Esophagus muscularis mucosa (tissue), 4 donors: Measurements from ENCODE around the gene SCAP. TPM values are rescaled to one million over a fixed set of nuclear protein-coding genes. Genes with fewer than 3 reads are reported as not detected.
A peak's percentile ranks its signal among the peaks of the same experiment; 100 is the strongest.

Experiments
- DNase-seq: peaks from one replicate; pipeline ENCODE4 v3.0.0-alpha.2; 2017; ENCODE audit errors: extremely low spot score
- H3K27ac ChIP-seq, 4 donors: fragments of 200-600 bp; sonication (generic); replicated peaks in 1 of 4; 1 replicate in 3 of 4; 2 replicates in 1 of 4; pipeline ENCODE4 v1.5.1; 2016 to 2019; ENCODE audit warnings: mild to moderate bottlenecking in 1 of 4
- H3K27me3 ChIP-seq, 4 donors: fragments of 200-600 bp; sonication (generic); one replicate each; pipeline versions ENCODE4 v1.5.1 to v1.6.0; 2016 to 2019
- H3K36me3 ChIP-seq, 4 donors: fragments of 200-600 bp; sonication (generic); one replicate each; pipeline ENCODE4 v1.5.1; 2016 to 2019
- H3K4me1 ChIP-seq, 4 donors: fragments of 200-600 bp; sonication (generic); one replicate each; pipeline ENCODE4 v1.5.1; 2016 to 2019
- H3K4me3 ChIP-seq, 4 donors: fragments of 200-600 bp; sonication (generic); 1 replicate in 2 of 4; 2 replicates in 2 of 4; pipeline ENCODE4 v1.5.1; 2016 to 2019; ENCODE audit warnings: mild to moderate bottlenecking in 4 of 4, moderate library complexity in 1 of 4
- H3K9me3 ChIP-seq, 4 donors: fragments of 200-600 bp; sonication (generic); 1 replicate in 3 of 4; 2 replicates in 1 of 4; pipeline ENCODE4 v1.5.1; 2016 to 2019
- CTCF ChIP-seq, 3 experiments: fragments of 200-600 bp in 2 of 3; fragments of 450-650 bp in 1 of 3; sonication (generic) in 2 of 3; IDR thresholded peaks; one replicate each; pipeline ENCODE4 v1.5.1; 2017 to 2019; ENCODE audit warnings: antibody characterized with exemption in 3 of 3, mild to moderate bottlenecking in 2 of 3, moderate library complexity in 1 of 3
- EP300 ChIP-seq: sonication (generic); formaldehyde crosslinking; IDR thresholded peaks from one replicate; pipeline ENCODE4 v1.6.1; 2017; ENCODE audit warnings: antibody characterized with exemption
- POLR2A ChIP-seq: fragments of 450-650 bp; IDR thresholded peaks from one replicate; pipeline ENCODE4 v1.6.1; 2017; ENCODE audit warnings: antibody characterized with exemption, moderate library complexity, mild to moderate bottlenecking, low read depth
- POLR2AphosphoS5 ChIP-seq, 2 donors: sonication (generic); formaldehyde crosslinking; IDR thresholded peaks; one replicate each; pipeline ENCODE4 v1.6.1; 2017; ENCODE audit warnings: antibody characterized with exemption in 2 of 2
- WGBS: methylation state at CpG from one replicate; pipeline ENCODE4 v1.1.5; 2018; 5-methylcytosine and 5-hydroxymethylcytosine counted together
- intact Hi-C: fragments of 100-400 bp; cut with DNase I; formaldehyde crosslinking; loops from one replicate; pipeline ENCODE4 v1.15.1; 2023
- total RNA-seq, 4 donors: library from RNA; depleted of rRNA; stranded (reverse); fragments of >200 nt; gene quantifications; one replicate each; pipeline versions ENCODE4 v1.1.0 to v1.2.1, GENCODE V29; 2016

The SCAP gene
- total RNA-seq, 4 donors from 2014 or later = 67.6 to 104 (median 79.9) TPM

- intact Hi-C loops = no loop called here
- Histone ChIP-seq H3K27ac (peak overlapping the region in 1 of 4 donors; percentile 18), H3K9me3 (no peaks in the 10 kb centered on the region), H3K4me1 (peaks cover 23 to 60% (median 44%) of the 10 kb centered on the region in 4 donors), H3K36me3 (peaks cover 0 to 29% (median 20%) of the 10 kb centered on the region in 4 donors), H3K27me3 (no peaks in the 10 kb centered on the region), H3K4me3 (no peak overlapping the region)
- TF ChIP-seq POLR2A (no peak), POLR2AphosphoS5 (IDR thresholded peaks at IDR 0.05) (no peak), CTCF (IDR thresholded peaks at IDR 0.05) (no peak), EP300 (no peak)
- no peak for DNase-seq
- WGBS = 52% methylated on average over 8 of the region's 8 CpGs
Measured at GRCh38 chr3:47394140-47394870, 81.4 kb downstream of the SCAP start.

GRCh38 chr3:47392933-47393332 is 82.8 kb downstream of the SCAP start:
- DNase-seq = no peak
- Histone ChIP-seq H3K27me3 (no peaks in the 10 kb centered on the region), H3K4me1 (peaks cover 23 to 51% (median 30%) of the 10 kb centered on the region in 4 donors), H3K4me3 (no peak overlapping the region), H3K36me3 (peaks cover 0 to 32% (median 18%) of the 10 kb centered on the region in 4 donors), H3K9me3 (no peaks in the 10 kb centered on the region), H3K27ac (no peak overlapping the region)
- TF ChIP-seq POLR2AphosphoS5 (IDR thresholded peaks at IDR 0.05) (no peak), EP300 (no peak), CTCF (IDR thresholded peaks at IDR 0.05) (no peak), POLR2A (no peak)
- intact Hi-C loops = no loop called here
- 88% methylated on average over 3 of the region's 3 CpGs for WGBS

- Histone ChIP-seq H3K9me3 (no peaks in the 10 kb centered on the region), H3K4me3 (no peak overlapping the region), H3K27me3 (no peaks in the 10 kb centered on the region), H3K27ac (no peak overlapping the region), H3K4me1 (peaks cover 21 to 57% (median 36%) of the 10 kb centered on the region in 4 donors), H3K36me3 (peaks cover 0 to 22% (median 15%) of the 10 kb centered on the region in 4 donors)
- 62% methylated on average over 2 of the region's 2 CpGs for WGBS
- no peak for DNase-seq
- TF ChIP-seq CTCF (IDR thresholded peaks at IDR 0.05) (no peak), POLR2AphosphoS5 (IDR thresholded peaks at IDR 0.05) (no peak), POLR2A (no peak), EP300 (no peak)
- intact Hi-C loops = no loop called here
Measured at GRCh38 chr3:47385796-47386195, 89.9 kb downstream of the SCAP start.

GRCh38 chr3:47385007-47385406 is 90.7 kb downstream of the SCAP start:
- WGBS = 87% methylated on average over 4 of the region's 4 CpGs
- peaks cover 21 to 60% (median 38%) of the 10 kb centered on the region in 4 donors for H3K4me1 ChIP-seq
- H3K9me3 ChIP-seq = no peaks in the 10 kb centered on the region
- intact Hi-C loops = no loop called here
- H3K27me3 ChIP-seq = no peaks in the 10 kb centered on the region
- no peak for TF ChIP-seq POLR2AphosphoS5 (IDR thresholded peaks at IDR 0.05)
- no peak for TF ChIP-seq CTCF (IDR thresholded peaks at IDR 0.05)
- no peak for TF ChIP-seq EP300
- no peak for TF ChIP-seq POLR2A
- peaks cover 0 to 22% (median 15%) of the 10 kb centered on the region in 4 donors for H3K36me3 ChIP-seq
- DNase-seq = no peak
- no peak overlapping the region for H3K4me3 ChIP-seq
- H3K27ac ChIP-seq = no peak overlapping the region
